ENCODE data around the gene NRSN2. TPM values are rescaled to one million over a fixed set of nuclear protein-coding genes. Genes with fewer than 3 reads are reported as not detected.

The NRSN2 gene
- total RNA-seq, 1 experiment from 2014 or later = 22.7 TPM

DNA sequence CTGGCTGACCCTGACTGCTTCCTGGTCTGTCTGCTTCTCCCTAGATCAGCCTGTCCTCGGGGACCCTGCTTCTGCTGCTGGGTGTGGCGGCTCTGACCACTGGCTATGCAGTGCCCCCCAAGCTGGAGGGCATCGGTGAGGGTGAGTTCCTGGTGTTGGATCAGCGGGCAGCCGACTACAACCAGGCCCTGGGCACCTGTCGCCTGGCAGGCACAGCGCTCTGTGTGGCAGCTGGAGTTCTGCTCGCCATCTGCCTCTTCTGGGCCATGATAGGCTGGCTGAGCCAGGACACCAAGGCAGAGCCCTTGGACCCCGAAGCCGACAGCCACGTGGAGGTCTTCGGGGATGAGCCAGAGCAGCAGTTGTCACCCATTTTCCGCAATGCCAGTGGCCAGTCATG, 6.3 kb downstream of the NRSN2 start:
- WGBS (ENCODE audit: extremely low coverage, insufficient read length, low lambda C conversion rate) = no CpG with 5 or more reads among the region's 13 CpGs
- no peaks in the 10 kb centered on the region for H3K79me1 ChIP-seq (ENCODE audit: insufficient read depth, low read depth, low read length, poor library complexity, severe bottlenecking)

More for the DNA sequence above, 6.3 kb downstream of the NRSN2 start:
- Histone ChIP-seq H3K79me2 (ENCODE audit: insufficient read depth, low read length) (no peaks in the 10 kb centered on the region), H3K9me3 (ENCODE audit: control insufficient read depth, low read depth, low read length) (no peaks in the 10 kb centered on the region), H3K4ac (ENCODE audit: low read depth, low read length) (no peak overlapping the region), H3K23ac (ENCODE audit: insufficient read length, low read depth, low read length) (no peak overlapping the region), H2BK5ac (ENCODE audit: insufficient read length, low read length) (no peak overlapping the region), H3K18ac (ENCODE audit: insufficient read length, low read depth, low read length) (no peak overlapping the region), H3K27me3 (ENCODE audit: insufficient read depth, low read length) (no peaks in the 10 kb centered on the region; the same call in 1 of the 2 replicates), H4K5ac (ENCODE audit: insufficient read length, low read depth, low read length) (no peak overlapping the region), H3K14ac (ENCODE audit: insufficient read depth, low read length) (no peak overlapping the region), H3K4me2 (ENCODE audit: insufficient read depth, insufficient read length, low read length) (no peak overlapping the region), H2BK120ac (ENCODE audit: low read depth, low read length, poor library complexity, severe bottlenecking) (no peak overlapping the region), H3T11ph (ENCODE audit: low read length) (no peak overlapping the region), H2BK12ac (ENCODE audit: insufficient read length, low read depth, low read length) (no peak overlapping the region), H2AK5ac (ENCODE audit: insufficient read length, low read length) (no peak overlapping the region), H4K8ac (replicated peaks; ENCODE audit: insufficient read length, low read depth, low read length) (no peak overlapping the region), H3K27ac (ENCODE audit: insufficient read length, low read depth, low read length) (no peak overlapping the region), H4K20me1 (ENCODE audit: control insufficient read depth, insufficient read depth, insufficient read length) (no peaks in the 10 kb centered on the region), H4K91ac (ENCODE audit: insufficient read length, low read depth, low read length) (no peak overlapping the region), H2AFZ (ENCODE audit: low read length) (no peak overlapping the region), H3K9ac (ENCODE audit: extremely low read depth, insufficient read length, low read length) (no peak overlapping the region), H2BK15ac (ENCODE audit: low read depth, low read length) (no peak overlapping the region), H3K4me1 (ENCODE audit: insufficient read depth, low read length) (no peaks in the 10 kb centered on the region), H2BK20ac (ENCODE audit: low read depth, low read length, poor library complexity, severe bottlenecking) (no peak overlapping the region), H3K56ac (ENCODE audit: insufficient read length, low read depth, low read length) (no peak overlapping the region), H3K23me2 (ENCODE audit: insufficient read length, low read depth, low read length, poor library complexity, severe bottlenecking) (peaks cover 4% of the 10 kb centered on the region)
- Mint-ChIP-seq H3K9me3 (no peaks in the 10 kb centered on the region), H3K36me3 (ENCODE audit: insufficient read depth in 1 of 3, low read depth in 3 of 3) (peaks cover 4 to 5% (median 4%) of the 10 kb centered on the region in 3 experiments), H3K4me3 (no peak overlapping the region), H3K4me1 (peaks cover 12 to 20% of the 10 kb centered on the region in 2 experiments), H3K27ac (no peak overlapping the region), H3K27me3 (ENCODE audit: low read depth) (peaks cover 3% of the 10 kb centered on the region; the same call in 1 of the 2 replicates)
- TF ChIP-seq, protein P1, sequence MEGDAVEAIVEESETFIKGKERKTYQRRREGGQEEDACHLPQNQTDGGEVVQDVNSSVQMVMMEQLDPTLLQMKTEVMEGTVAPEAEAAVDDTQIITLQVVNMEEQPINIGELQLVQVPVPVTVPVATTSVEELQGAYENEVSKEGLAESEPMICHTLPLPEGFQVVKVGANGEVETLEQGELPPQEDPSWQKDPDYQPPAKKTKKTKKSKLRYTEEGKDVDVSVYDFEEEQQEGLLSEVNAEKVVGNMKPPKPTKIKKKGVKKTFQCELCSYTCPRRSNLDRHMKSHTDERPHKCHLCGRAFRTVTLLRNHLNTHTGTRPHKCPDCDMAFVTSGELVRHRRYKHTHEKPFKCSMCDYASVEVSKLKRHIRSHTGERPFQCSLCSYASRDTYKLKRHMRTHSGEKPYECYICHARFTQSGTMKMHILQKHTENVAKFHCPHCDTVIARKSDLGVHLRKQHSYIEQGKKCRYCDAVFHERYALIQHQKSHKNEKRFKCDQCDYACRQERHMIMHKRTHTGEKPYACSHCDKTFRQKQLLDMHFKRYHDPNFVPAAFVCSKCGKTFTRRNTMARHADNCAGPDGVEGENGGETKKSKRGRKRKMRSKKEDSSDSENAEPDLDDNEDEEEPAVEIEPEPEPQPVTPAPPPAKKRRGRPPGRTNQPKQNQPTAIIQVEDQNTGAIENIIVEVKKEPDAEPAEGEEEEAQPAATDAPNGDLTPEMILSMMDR (conservative IDR thresholded peaks at IDR 0.05) = no peak
- DNase-seq = no peak
